Keratinocyte (primary cell): ENCODE measurements around the gene SYNE1.

ENCODE experiments used
- CTCF ChIP-seq, 3 experiments: IDR thresholded peaks in 1 of 3; conservative IDR thresholded peaks in 1 of 3; optimal IDR thresholded peaks in 1 of 3; 2 replicates in 2 of 3; 3 replicates in 1 of 3; pipeline versions ENCODE3 to v1.5.1; 2011; ENCODE audit warnings: low read length in 3 of 3, mild to moderate bottlenecking in 3 of 3, moderate library complexity in 2 of 3, control low read depth in 1 of 3, inconsistent platforms in 1 of 3; ENCODE audit not compliant: insufficient read depth in 2 of 3; ENCODE audit errors: extremely low read depth in 1 of 3
- EZH2 ChIP-seq: IDR thresholded peaks from one replicate; pipeline ENCODE4 v1.6.1; 2012; ENCODE audit warnings: inconsistent platforms, mild to moderate bottlenecking, low read length, moderate library complexity

GRCh38 chr6:152682141-152682540 is 45.0 kb upstream of the SYNE1 start:
- TF ChIP-seq CTCF (optimal IDR thresholded peaks at IDR 0.05 in 1 of 3, IDR thresholded peaks at IDR 0.05 in 1 of 3, conservative IDR thresholded peaks at IDR 0.05 in 1 of 3; ENCODE audit: extremely low read depth in 1 of 3, insufficient read depth in 2 of 3, low read length in 3 of 3) = no peak
- no peak for TF ChIP-seq EZH2
